ENCODE data around the gene AVPR2. TPM values are rescaled to one million over a fixed set of nuclear protein-coding genes. Genes with fewer than 3 reads are reported as not detected.

Gene AVPR2
- polyA plus RNA-seq (ENCODE audit: insufficient read length in 12 of 12): 1 to 10 TPM in 1 of 12 donors, under 1 TPM in 9, not detected in 2; 0.33 to 1.3 (median 0.63) TPM
- long read RNA-seq, donor 1: 0 reads
- long read RNA-seq, donor 2, partial matches to known transcripts: 0 of 1 reads
- long read RNA-seq, donor 2, other reads (novel, unspliced or antisense): 0 of 1 reads
- long read RNA-seq, donor 3, partial matches to known transcripts: 0 of 1 reads
- long read RNA-seq, donor 3, other reads (novel, unspliced or antisense): 0 of 1 reads
- long read RNA-seq, donor 4: 0 reads
- long read RNA-seq, donor 5, partial matches to known transcripts: 0 of 1 reads
- long read RNA-seq, donor 5, other reads (novel, unspliced or antisense): 0 of 1 reads
- long read RNA-seq, donor 6, partial matches to known transcripts: 0 of 1 reads
- long read RNA-seq, donor 6, other reads (novel, unspliced or antisense): 0 of 1 reads
- long read RNA-seq, donor 7: 0 reads
- long read RNA-seq, donor 8, partial matches to known transcripts: 0 of 1 reads
- long read RNA-seq, donor 8, other reads (novel, unspliced or antisense): 0 of 1 reads
- long read RNA-seq, donor 9: 0 reads
- long read RNA-seq, donor 10, partial matches to known transcripts: 0 of 1 reads
- long read RNA-seq, donor 10, other reads (novel, unspliced or antisense): 0 of 1 reads
- long read RNA-seq, donor 11, partial matches to known transcripts: 0 of 1 reads
- long read RNA-seq, donor 11, other reads (novel, unspliced or antisense): 0 of 1 reads

- no peak for DNase-seq
Observed at GRCh38 chrX:153903991-153904957, at the start of gene AVPR2. TSS of gene AVPR2 (plus strand) at chrX:153904673. CDS start at chrX:153905146, 473 bp downstream.

- DNase-seq: no peak
Observed at GRCh38 chrX:153854702-153855101, 49.8 kb upstream of the AVPR2 start.

- DNase-seq: no peak
Observed at GRCh38 chrX:153857348-153857903, 47.0 kb upstream of the AVPR2 start.

DNA sequence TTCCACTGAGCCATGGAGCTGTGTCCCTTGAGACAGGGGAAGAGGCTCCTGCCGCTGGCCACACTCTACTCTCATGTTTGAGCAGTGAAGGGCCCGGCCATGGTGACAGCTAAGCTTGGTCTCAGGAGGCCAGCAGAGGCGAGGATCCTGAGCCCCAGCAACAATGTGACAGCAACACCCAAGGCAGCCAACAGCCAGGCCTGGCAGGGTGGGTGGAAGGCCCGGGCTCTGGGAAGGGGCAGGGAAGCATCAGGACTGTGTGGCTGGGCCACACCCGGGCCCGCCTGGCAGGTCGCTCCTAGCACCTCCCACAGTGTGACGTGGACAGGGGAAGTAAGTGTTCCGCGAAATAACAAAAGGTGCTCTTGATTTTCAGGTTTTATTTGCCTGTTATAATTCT, 43.3 kb upstream of the AVPR2 start:
- no peak for DNase-seq

GRCh38 chrX:153861733-153862310, 42.7 kb upstream of the AVPR2 start:
- DNase-seq: no peak

- no peak for DNase-seq
Observed at GRCh38 chrX:153862369-153863250, 41.9 kb upstream of the AVPR2 start.

GRCh38 chrX:153863251-153863991, 41.1 kb upstream of the AVPR2 start:
- no peak for DNase-seq

DNA sequence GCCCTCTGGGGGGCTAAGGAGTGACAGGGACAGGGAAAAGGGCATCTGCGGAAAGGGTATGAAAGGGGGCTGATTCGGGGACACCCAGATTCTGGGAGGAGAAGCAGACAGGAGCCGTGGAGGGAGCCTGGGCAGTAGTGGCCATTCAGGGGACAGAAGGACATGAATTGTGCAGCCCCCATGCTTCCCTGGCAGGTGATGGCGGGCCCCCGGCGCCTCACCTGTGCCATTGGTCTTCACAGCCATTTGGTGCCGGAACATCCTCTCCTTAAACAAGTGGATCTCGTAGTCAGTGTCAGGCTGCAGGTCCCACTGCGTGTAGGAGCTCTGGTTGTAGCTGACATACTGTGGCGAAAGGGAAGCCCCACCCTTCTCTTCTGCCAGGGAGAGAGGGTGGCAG, 40.4 kb upstream of the AVPR2 start:
- DNase-seq: no peak

DNA sequence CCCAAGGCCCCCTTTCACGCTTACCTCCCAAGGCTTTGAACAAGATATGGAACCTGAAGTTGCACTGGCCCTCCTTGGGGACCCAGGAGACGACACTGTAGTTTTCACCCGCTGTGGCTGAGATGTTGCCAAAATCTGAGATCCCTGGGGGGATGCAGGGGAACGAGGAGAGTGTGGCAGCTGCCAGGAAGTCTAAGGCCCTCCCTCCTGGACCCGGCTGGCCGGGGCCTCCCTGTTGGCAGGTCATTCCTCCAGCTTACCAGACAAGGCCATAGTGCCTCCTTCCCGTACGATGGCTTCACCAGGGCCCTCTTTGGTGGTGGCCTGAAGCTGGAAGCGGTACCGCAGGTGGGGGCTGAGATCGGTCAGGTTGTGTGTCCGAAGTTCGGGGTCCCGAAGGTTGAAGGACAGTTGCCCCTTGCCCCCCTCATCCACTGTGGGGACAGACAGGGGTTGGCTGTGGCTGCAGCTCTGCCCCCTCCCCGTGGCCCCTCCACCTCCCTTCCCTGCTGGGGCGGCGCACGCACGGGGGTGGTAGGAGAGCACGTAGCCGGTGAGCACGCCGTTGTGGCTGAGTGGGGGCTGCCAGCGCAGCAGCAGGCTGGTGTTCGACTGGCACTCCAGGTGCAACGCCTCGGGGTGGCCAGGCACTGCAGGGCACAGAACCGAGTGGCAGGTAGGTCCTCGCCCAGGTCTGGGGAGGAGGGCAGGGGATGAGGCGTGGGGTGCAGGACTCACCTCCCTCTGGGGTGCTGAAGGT, 39.7 kb upstream of the AVPR2 start:
- DNase-seq: no peak

- DNase-seq: no peak
Observed at GRCh38 chrX:153865321-153865580, 39.2 kb upstream of the AVPR2 start.

- no peak for DNase-seq
Observed at GRCh38 chrX:153865685-153866084, 38.8 kb upstream of the AVPR2 start.

DNA sequence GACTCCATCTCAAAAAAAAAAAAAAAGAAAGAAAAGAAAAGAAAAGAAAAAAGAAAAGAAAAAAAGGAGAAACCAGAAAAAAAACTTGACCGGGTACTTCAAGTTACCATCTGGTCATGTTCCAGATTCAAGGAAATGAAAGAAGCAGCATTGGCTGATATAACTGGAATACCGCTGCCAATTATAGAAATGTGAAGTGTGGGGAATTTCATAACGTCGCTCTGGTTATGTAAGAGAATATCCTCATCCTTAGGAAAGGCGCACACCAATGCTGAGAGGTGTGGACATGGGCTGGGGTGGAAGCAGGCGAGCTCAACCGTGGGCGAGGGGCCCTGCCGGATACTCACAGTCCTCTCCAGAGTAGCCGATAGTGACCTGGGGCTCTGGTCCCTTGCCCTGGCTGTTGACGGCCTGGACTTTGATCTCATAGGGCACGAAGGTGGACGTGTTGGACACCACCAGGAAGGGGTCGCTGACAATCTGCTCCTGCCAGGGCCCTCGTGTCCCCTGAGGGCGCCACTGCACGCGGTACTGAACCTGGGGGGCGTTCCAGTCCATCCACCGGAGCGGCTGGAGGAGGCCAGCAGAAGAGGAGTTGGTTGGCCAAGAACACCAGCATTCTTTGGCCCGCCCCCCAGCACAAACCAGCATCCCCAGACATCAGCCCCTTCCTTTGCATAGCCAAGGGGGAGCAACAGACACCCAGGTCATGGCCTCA, 38.0 kb upstream of the AVPR2 start:
- DNase-seq: no peak

DNA sequence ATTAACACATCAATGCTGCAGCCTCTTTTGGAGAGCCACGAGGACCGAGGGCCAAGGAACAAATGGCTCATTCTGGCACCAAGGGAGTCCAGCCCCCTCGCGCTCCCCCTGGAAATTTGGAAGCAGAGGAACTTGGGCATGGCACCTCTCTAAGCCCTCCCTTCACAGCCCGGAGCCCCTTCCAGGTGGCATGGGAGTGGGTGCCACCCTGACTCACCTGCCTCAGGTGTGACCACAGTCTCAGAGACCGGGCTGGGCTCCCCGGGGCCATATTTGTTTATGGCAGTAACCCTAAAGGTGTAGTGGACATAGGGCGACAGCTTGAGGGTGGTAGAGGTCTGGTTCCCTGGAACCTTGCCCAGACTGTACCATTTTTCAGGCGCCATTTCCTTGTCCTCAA, 37.3 kb upstream of the AVPR2 start:
- DNase-seq: no peak

DNA sequence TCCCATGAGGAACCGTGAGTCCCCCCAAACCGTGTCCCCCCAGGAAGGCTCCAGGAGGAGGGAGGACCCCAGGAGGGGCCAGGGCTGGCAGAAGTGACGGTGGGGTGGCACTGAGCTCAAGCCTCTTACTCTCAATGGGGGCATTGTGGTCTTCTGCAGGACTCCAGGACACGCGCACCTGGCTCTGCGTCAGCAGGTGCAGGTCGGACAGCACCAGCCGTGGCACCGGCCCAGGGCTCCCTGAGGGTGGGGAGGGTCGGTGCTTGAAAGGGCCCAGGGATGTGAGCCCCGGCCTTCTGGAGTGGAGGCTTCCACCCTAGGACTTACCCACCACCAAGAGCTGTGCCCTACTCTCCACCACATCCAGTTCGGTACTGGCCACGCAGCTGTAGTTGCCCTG, 36.8 kb upstream of the AVPR2 start:
- no peak for DNase-seq

GRCh38 chrX:153868576-153869472, 35.6 kb upstream of the AVPR2 start:
- no peak for DNase-seq

DNA sequence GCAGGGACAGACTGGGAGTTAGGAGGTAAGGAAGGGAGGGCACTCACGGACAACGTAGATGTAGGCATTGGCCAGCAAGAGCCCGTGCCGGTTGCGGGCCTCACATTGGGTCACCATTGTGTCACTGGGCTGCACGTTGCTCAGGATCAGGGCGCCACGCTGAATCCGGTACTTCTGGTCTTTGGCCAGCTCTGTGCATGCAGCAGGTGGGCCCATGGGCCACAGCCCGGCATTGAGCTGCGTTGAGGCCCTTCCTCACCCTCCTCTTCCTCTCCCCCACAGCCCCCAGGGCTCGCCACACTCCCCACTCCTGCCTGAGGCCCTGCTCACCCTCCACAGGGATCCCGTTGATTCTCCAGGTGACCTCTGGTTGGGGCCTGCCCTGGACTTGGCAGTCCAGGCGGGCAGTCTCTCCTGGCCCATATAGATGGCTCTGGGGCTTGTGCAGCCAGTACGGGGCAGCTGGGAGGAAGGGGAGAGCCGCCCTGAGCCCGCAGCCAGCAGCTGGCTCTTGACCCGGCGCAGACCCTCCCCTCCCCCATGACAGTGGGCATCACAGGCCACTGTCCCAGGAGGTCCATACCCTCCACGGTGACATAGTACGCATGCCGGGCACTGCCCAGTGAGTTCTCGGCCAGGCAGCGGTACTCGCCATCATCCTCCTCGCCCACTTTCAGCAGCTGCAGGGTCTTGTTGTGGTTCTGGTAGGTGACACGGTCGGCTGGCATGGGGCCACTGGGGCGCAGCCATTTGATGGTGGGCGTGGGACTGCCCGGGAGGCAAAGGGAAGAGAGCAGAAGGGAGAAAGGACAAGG, 34.8 kb upstream of the AVPR2 start:
- DNase-seq: no peak

Data from muscle of arm (tissue), 14 donors.